ENCODE data around the gene SAFB. TPM values are rescaled to one million over a fixed set of nuclear protein-coding genes. Genes with fewer than 3 reads are reported as not detected.
A peak's percentile ranks its signal among the peaks of the same experiment; 100 is the strongest.

SAFB gene
- total and polyA plus RNA-seq, 2 experiments from 2014 or later = 50.2 to 75.8 TPM

- peaks cover 3% of the 10 kb centered on the region for H3K79me2 ChIP-seq
- no peaks in the 10 kb centered on the region for H3K27me3 ChIP-seq
- WGBS (ENCODE audit: low lambda C conversion rate, missing lambda C conversion rate) = 98% methylated on average over 66 of the region's 67 CpGs
- no peaks in the 10 kb centered on the region for H3K4me1 ChIP-seq (ENCODE audit: insufficient read depth)
- H2AFZ ChIP-seq = no peak overlapping the region
- H4K20me1 ChIP-seq (ENCODE audit: insufficient read depth, poor library complexity, severe bottlenecking) = no peaks in the 10 kb centered on the region
- no peaks in the 10 kb centered on the region for H3K9me3 ChIP-seq (ENCODE audit: low read depth)
- no peak for TF ChIP-seq CTCF (IDR thresholded peaks at IDR 0.05; ENCODE audit: poor library complexity)
- H3K27ac ChIP-seq = peak overlapping the region; percentile 67
- no peaks in the 10 kb centered on the region for H3K9me2 ChIP-seq (replicated peaks; ENCODE audit: insufficient read depth)
- no peak overlapping the region for H3K4me2 ChIP-seq
- H3K36me3 ChIP-seq (replicated peaks; ENCODE audit: insufficient read depth, low read depth) = no peaks in the 10 kb centered on the region
- H3K4me3 ChIP-seq = no peak overlapping the region
- no peak for DNase-seq (ENCODE audit: low spot score)
Observed at GRCh38 chr19:5593343-5594255, 29.3 kb upstream of the SAFB start.

DNA sequence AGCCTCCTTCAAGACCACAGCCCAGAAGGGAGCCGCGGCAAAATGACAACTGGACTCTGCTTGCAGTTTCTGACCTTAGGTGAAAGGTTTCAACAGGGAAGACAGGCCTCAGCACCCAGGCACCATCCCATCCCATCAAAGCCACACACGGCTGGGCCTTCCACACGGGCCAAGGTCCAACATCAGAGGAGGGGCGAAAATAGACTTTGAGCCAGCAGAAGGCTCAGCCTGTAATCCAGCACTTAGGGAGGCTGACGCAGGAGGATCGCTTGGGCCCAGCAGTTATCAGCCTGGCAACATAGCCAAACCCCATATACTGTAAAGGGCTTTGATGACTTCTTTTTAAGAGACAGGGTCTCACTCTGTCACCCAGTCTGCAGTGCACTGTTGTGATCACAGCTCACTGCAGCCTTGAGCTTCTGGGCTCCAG is 28.3 kb upstream of the SAFB start:
- peak; percentile 69 for DNase-seq (ENCODE audit: low spot score)
- no peaks in the 10 kb centered on the region for H3K27me3 ChIP-seq
- WGBS (ENCODE audit: low lambda C conversion rate, missing lambda C conversion rate) = 69% methylated on average over 7 of the region's 7 CpGs
- peaks cover 3% of the 10 kb centered on the region for H3K79me2 ChIP-seq
- no peak overlapping the region for H2AFZ ChIP-seq
- no peaks in the 10 kb centered on the region for H3K36me3 ChIP-seq (replicated peaks; ENCODE audit: insufficient read depth, low read depth)
- no peaks in the 10 kb centered on the region for H4K20me1 ChIP-seq (ENCODE audit: insufficient read depth, poor library complexity, severe bottlenecking)
- H3K4me1 ChIP-seq (ENCODE audit: insufficient read depth) = no peaks in the 10 kb centered on the region
- H3K9me2 ChIP-seq (replicated peaks; ENCODE audit: insufficient read depth) = no peaks in the 10 kb centered on the region
- H3K27ac ChIP-seq = peak overlapping the region; percentile 68
- H3K9me3 ChIP-seq (ENCODE audit: low read depth) = no peaks in the 10 kb centered on the region
- H3K4me3 ChIP-seq = no peak overlapping the region
- TF ChIP-seq EZH2 (IDR thresholded peaks at IDR 0.05; ENCODE audit: borderline replicate concordance) = no peak
- TF ChIP-seq EZH2phosphoT487 (IDR thresholded peaks at IDR 0.05; ENCODE audit: low read depth, severe bottlenecking, unreplicated experiment) = no peak
- TF ChIP-seq CTCF (IDR thresholded peaks at IDR 0.05; ENCODE audit: poor library complexity) = no peak
- H3K4me2 ChIP-seq = no peak overlapping the region

GRCh38 chr19:5595129-5595528 is 27.8 kb upstream of the SAFB start:
- Histone ChIP-seq H3K36me3 (replicated peaks; ENCODE audit: insufficient read depth, low read depth) (no peaks in the 10 kb centered on the region), H3K27me3 (no peaks in the 10 kb centered on the region), H3K79me2 (peaks cover 3% of the 10 kb centered on the region), H2AFZ (no peak overlapping the region), H3K27ac (peak overlapping the region; percentile 68), H3K4me3 (no peak overlapping the region), H3K9me2 (replicated peaks; ENCODE audit: insufficient read depth) (no peaks in the 10 kb centered on the region), H4K20me1 (ENCODE audit: insufficient read depth, poor library complexity, severe bottlenecking) (no peaks in the 10 kb centered on the region), H3K9me3 (ENCODE audit: low read depth) (no peaks in the 10 kb centered on the region), H3K4me2 (no peak overlapping the region), H3K4me1 (ENCODE audit: insufficient read depth) (no peaks in the 10 kb centered on the region)
- no peak for DNase-seq (ENCODE audit: low spot score)
- WGBS (ENCODE audit: low lambda C conversion rate, missing lambda C conversion rate) = 92% methylated on average over 18 of the region's 18 CpGs
- TF ChIP-seq CTCF (IDR thresholded peaks at IDR 0.05; ENCODE audit: poor library complexity) = no peak
